SK-N-MC (cell line): Measurements from ENCODE around the gene ARMH3.

Experiments used
- EZH2 ChIP-seq: fragments of 200-600 bp; sonication (generic); IDR thresholded peaks from one replicate; pipeline ENCODE4 v1.6.1; 2017; ENCODE audit warnings: antibody characterized with exemption
- FOXP2 ChIP-seq: optimal IDR thresholded peaks from 2 replicates; pipeline ENCODE3; 2011; ENCODE audit warnings: mild to moderate bottlenecking, moderate library complexity; ENCODE audit not compliant: insufficient read depth; ENCODE audit errors: extremely low read length, control extremely low read depth

- TF ChIP-seq EZH2 (no peak), FOXP2 (no peak)
Observed at GRCh38 chr10:101874252-101874651, 181.7 kb downstream of the ARMH3 start.
